Muscle layer of colon (tissue), 2 donors: ENCODE measurements around the gene CEP104.

Experiments used
- H3K27ac ChIP-seq: one replicate; pipeline ENCODE4 v1.7.0; 2013; ENCODE audit warnings: low read depth, mild to moderate bottlenecking, low read length, moderate library complexity
- H3K27me3 ChIP-seq, 2 donors: one replicate each; pipeline ENCODE4 v1.7.0; 2013; ENCODE audit warnings: low read length in 2 of 2, mild to moderate bottlenecking in 2 of 2; ENCODE audit not compliant: insufficient read depth in 2 of 2, control insufficient read depth in 1 of 2
- H3K36me3 ChIP-seq: one replicate; pipeline ENCODE4 v1.7.0; 2013; ENCODE audit warnings: mild to moderate bottlenecking, low read length; ENCODE audit not compliant: insufficient read depth
- H3K4me1 ChIP-seq: one replicate; pipeline ENCODE4 v1.7.0; 2013; ENCODE audit warnings: mild to moderate bottlenecking, low read length; ENCODE audit not compliant: insufficient read depth
- H3K4me3 ChIP-seq, 2 donors: one replicate each; pipeline ENCODE4 v1.7.0; 2013; ENCODE audit warnings: low read length in 2 of 2, low read depth in 1 of 2, mild to moderate bottlenecking in 1 of 2, moderate library complexity in 1 of 2
- H3K9ac ChIP-seq: one replicate; pipeline ENCODE4 v1.7.0; 2013; ENCODE audit warnings: low read length
- H3K9me3 ChIP-seq: one replicate; pipeline ENCODE4 v1.7.0; 2013; ENCODE audit warnings: mild to moderate bottlenecking, low read length
- donor health status: abdominal sarcoma.
- donor health status: Adenocarcinoma of cecum.

The CEP104 gene

GRCh38 chr1:3778590-3779264, 78.3 kb downstream of the CEP104 start:
- no peak overlapping the region for H3K9ac ChIP-seq
- peaks cover 6% of the 10 kb centered on the region for H3K4me1 ChIP-seq
- no peak overlapping the region for H3K27ac ChIP-seq
- H3K27me3 ChIP-seq: no peaks in the 10 kb centered on the region
- H3K4me3 ChIP-seq: no peak overlapping the region
- no peaks in the 10 kb centered on the region for H3K9me3 ChIP-seq
- peaks cover 46% of the 10 kb centered on the region for H3K36me3 ChIP-seq

- Histone ChIP-seq H3K36me3 (peaks cover 39% of the 10 kb centered on the region), H3K4me1 (peaks cover 12% of the 10 kb centered on the region), H3K4me3 (no peak overlapping the region), H3K27ac (no peak overlapping the region), H3K27me3 (no peaks in the 10 kb centered on the region), H3K9me3 (no peaks in the 10 kb centered on the region), H3K9ac (no peak overlapping the region)
Observed at GRCh38 chr1:3777647-3778589, 79.1 kb downstream of the CEP104 start.

GRCh38 chr1:3777078-3777547, 79.9 kb downstream of the CEP104 start:
- H3K9ac ChIP-seq: no peak overlapping the region
- H3K36me3 ChIP-seq: peaks cover 31% of the 10 kb centered on the region
- H3K4me3 ChIP-seq: no peak overlapping the region
- H3K4me1 ChIP-seq: peaks cover 12% of the 10 kb centered on the region
- H3K9me3 ChIP-seq: no peaks in the 10 kb centered on the region
- H3K27ac ChIP-seq: no peak overlapping the region
- H3K27me3 ChIP-seq: no peaks in the 10 kb centered on the region

GRCh38 chr1:3776231-3776961, 80.6 kb downstream of the CEP104 start:
- Histone ChIP-seq H3K27ac (no peak overlapping the region), H3K27me3 (no peaks in the 10 kb centered on the region), H3K9ac (no peak overlapping the region)

GRCh38 chr1:3775490-3776230, 81.4 kb downstream of the CEP104 start:
- peaks cover 17% of the 10 kb centered on the region for H3K36me3 ChIP-seq
- H3K27ac ChIP-seq: no peak overlapping the region
- no peak overlapping the region for H3K9ac ChIP-seq
- peaks cover 23% of the 10 kb centered on the region for H3K4me1 ChIP-seq
- H3K27me3 ChIP-seq: no peaks in the 10 kb centered on the region
- no peak overlapping the region for H3K4me3 ChIP-seq
- H3K9me3 ChIP-seq: no peaks in the 10 kb centered on the region

More at GRCh38 chr1:3776231-3776961, 80.6 kb downstream of the CEP104 start:
- Histone ChIP-seq H3K36me3 (peaks cover 24% of the 10 kb centered on the region), H3K4me3 (no peak overlapping the region), H3K9me3 (no peaks in the 10 kb centered on the region), H3K4me1 (peaks cover 17% of the 10 kb centered on the region)

- no peak overlapping the region for H3K27ac ChIP-seq
Observed at GRCh38 chr1:3774946-3775489, 82.0 kb downstream of the CEP104 start.

GRCh38 chr1:3774276-3774945, 82.6 kb downstream of the CEP104 start:
- Histone ChIP-seq H3K36me3 (peaks cover 4% of the 10 kb centered on the region), H3K4me3 (no peak overlapping the region), H3K27ac (no peak overlapping the region), H3K27me3 (no peaks in the 10 kb centered on the region), H3K4me1 (peaks cover 23% of the 10 kb centered on the region), H3K9ac (no peak overlapping the region), H3K9me3 (no peaks in the 10 kb centered on the region)

More at GRCh38 chr1:3774946-3775489, 82.0 kb downstream of the CEP104 start:
- peaks cover 10% of the 10 kb centered on the region for H3K36me3 ChIP-seq
- no peaks in the 10 kb centered on the region for H3K9me3 ChIP-seq
- no peaks in the 10 kb centered on the region for H3K27me3 ChIP-seq
- H3K9ac ChIP-seq: no peak overlapping the region
- no peak overlapping the region for H3K4me3 ChIP-seq
- peaks cover 23% of the 10 kb centered on the region for H3K4me1 ChIP-seq

GRCh38 chr1:3773572-3774275, 83.3 kb downstream of the CEP104 start:
- Histone ChIP-seq H3K36me3 (no peaks in the 10 kb centered on the region), H3K4me3 (peak overlapping the region in 1 of 2 donors; percentile 23), H3K9ac (no peak overlapping the region), H3K27me3 (no peaks in the 10 kb centered on the region), H3K4me1 (peaks cover 23% of the 10 kb centered on the region), H3K9me3 (no peaks in the 10 kb centered on the region), H3K27ac (no peak overlapping the region)

- H3K27ac ChIP-seq: peak within 1 kb of the TSS; percentile 82
- peak within 1 kb of the TSS; percentile 53 to 80 for H3K4me3 ChIP-seq
Observed at GRCh38 chr1:3772715-3773571, 84.1 kb downstream of the CEP104 start, which contains the start of gene SMIM1. Gene SMIM1 (plus strand): TSS chr1:3772749. CDS start chr1:3775374, 2,625 bp downstream.

More at GRCh38 chr1:3772715-3773571, 84.1 kb downstream of the CEP104 start, which contains the start of gene SMIM1:
- Histone ChIP-seq H3K9ac (peak within 1 kb of the TSS; percentile 10), H3K36me3 (no peaks in the 10 kb centered on the region), H3K9me3 (no peaks in the 10 kb centered on the region), H3K27me3 (no peaks in the 10 kb centered on the region), H3K4me1 (peaks cover 23% of the 10 kb centered on the region)
